Osteoblast (primary cell): Measurements from ENCODE around the gene FAF2. TPM values are rescaled to one million over a fixed set of nuclear protein-coding genes. Genes with fewer than 3 reads are reported as not detected.

ENCODE experiments used
- DNase-seq: peaks from one replicate; pipeline ENCODE4 v3.0.0; 2011; ENCODE audit warnings: low spot score, mixed read lengths; ENCODE audit not compliant: insufficient read length; ENCODE audit errors: missing footprints
- H2AFZ ChIP-seq: 2 replicates; pipeline ENCODE4 v1.6.0; 2011; ENCODE audit warnings: mild to moderate bottlenecking, low read length
- H3K27ac ChIP-seq: 2 replicates; pipeline ENCODE4 v1.5.1; 2011; ENCODE audit warnings: mild to moderate bottlenecking, low read depth, low read length, moderate library complexity
- H3K27me3 ChIP-seq: 2 replicates; pipeline ENCODE4 v1.6.0; 2012; ENCODE audit warnings: mild to moderate bottlenecking, control low read depth, inconsistent platforms, low read length, moderate library complexity; ENCODE audit not compliant: insufficient read depth
- H3K36me3 ChIP-seq: 2 replicates; pipeline ENCODE4 v1.5.1; 2011; ENCODE audit warnings: mild to moderate bottlenecking, low read length, control low read depth, moderate library complexity; ENCODE audit not compliant: insufficient read depth
- H3K4me1 ChIP-seq: 2 replicates; pipeline ENCODE4 v1.5.1; 2011; ENCODE audit warnings: mild to moderate bottlenecking, low read length, control low read depth, moderate library complexity; ENCODE audit not compliant: insufficient read depth
- H3K4me2 ChIP-seq: 2 replicates; pipeline ENCODE4 v1.6.0; 2011; ENCODE audit warnings: mild to moderate bottlenecking, low read length; ENCODE audit not compliant: insufficient read depth
- H3K4me3 ChIP-seq: fragments of 200-600 bp; sonication (generic); 3 replicates; pipeline ENCODE4 v1.5.1; 2012; ENCODE audit warnings: mild to moderate bottlenecking, low read length, inconsistent platforms; ENCODE audit not compliant: insufficient read depth
- H3K79me2 ChIP-seq: 2 replicates; pipeline ENCODE4 v1.6.0; 2012; ENCODE audit warnings: mild to moderate bottlenecking, low read length, control low read depth, inconsistent platforms; ENCODE audit not compliant: insufficient read depth
- H3K9me3 ChIP-seq: 2 replicates; pipeline ENCODE4 v1.5.1; 2011; ENCODE audit warnings: low read depth, low read length, control low read depth
- H4K20me1 ChIP-seq: 2 replicates; pipeline ENCODE4 v1.6.0; 2012; ENCODE audit warnings: mild to moderate bottlenecking, low read length, control low read depth; ENCODE audit not compliant: insufficient read depth
- small RNA-seq: library from RNA; depleted of rRNA; stranded (forward); fragments of <200 nt; gene quantifications from one replicate; pipeline ENCODE3, GENCODE V24; 2012
- total RNA-seq: library from RNA; depleted of rRNA; stranded (reverse); fragments of >200 nt; gene quantifications from 2 replicates; pipeline ENCODE4 v1.2.3, GENCODE V29; 2012
- TF ChIP-seq, protein P1 (sequence below): IDR thresholded peaks from 2 replicates; pipeline ENCODE4 v1.5.1; 2011; ENCODE audit warnings: mild to moderate bottlenecking, low read depth, low read length, moderate library complexity; ENCODE audit errors: extremely low read depth

FAF2 gene
- total RNA-seq, 1 donor: 40.2 TPM

DNA sequence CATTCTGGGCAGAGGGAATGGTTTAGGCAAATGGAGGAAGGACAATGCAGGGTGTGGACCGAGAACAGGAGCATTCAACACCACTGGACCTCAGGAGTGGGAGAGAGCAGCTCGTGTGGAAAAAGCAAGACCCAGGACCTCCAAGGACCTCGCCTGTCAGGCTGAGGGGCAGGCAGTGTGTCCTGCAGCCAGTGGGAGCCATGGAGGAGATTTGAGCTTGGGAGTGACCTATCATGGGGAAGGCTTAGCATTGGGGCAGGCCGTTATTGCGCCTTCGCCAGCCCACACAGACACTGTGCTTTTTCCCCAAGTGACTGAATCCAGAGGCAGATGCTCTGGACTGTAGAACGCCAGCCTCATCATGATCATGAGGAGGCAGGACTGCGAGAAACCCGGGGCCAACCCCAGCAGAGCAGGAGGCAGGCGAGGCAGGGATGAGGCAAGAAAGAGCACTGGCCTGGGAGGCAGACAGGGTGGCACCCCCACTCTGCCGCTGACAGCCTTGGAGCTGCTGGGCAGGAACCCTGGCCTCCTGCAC, 104.2 kb downstream of the FAF2 start:
- Histone ChIP-seq H3K9me3 (no peaks in the 10 kb centered on the region), H3K4me2 (no peak overlapping the region), H3K79me2 (no peaks in the 10 kb centered on the region), H3K27me3 (no peaks in the 10 kb centered on the region), H4K20me1 (no peaks in the 10 kb centered on the region), H3K4me1 (no peaks in the 10 kb centered on the region), H3K27ac (no peak overlapping the region), H3K36me3 (no peaks in the 10 kb centered on the region), H2AFZ (no peak overlapping the region), H3K4me3 (no peak overlapping the region)
- TF ChIP-seq, protein P1, sequence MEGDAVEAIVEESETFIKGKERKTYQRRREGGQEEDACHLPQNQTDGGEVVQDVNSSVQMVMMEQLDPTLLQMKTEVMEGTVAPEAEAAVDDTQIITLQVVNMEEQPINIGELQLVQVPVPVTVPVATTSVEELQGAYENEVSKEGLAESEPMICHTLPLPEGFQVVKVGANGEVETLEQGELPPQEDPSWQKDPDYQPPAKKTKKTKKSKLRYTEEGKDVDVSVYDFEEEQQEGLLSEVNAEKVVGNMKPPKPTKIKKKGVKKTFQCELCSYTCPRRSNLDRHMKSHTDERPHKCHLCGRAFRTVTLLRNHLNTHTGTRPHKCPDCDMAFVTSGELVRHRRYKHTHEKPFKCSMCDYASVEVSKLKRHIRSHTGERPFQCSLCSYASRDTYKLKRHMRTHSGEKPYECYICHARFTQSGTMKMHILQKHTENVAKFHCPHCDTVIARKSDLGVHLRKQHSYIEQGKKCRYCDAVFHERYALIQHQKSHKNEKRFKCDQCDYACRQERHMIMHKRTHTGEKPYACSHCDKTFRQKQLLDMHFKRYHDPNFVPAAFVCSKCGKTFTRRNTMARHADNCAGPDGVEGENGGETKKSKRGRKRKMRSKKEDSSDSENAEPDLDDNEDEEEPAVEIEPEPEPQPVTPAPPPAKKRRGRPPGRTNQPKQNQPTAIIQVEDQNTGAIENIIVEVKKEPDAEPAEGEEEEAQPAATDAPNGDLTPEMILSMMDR: no peak
- no peak for DNase-seq

GRCh38 chr5:176553260-176554085, 105.3 kb downstream of the FAF2 start:
- no peak overlapping the region for H3K27ac ChIP-seq
- H3K4me3 ChIP-seq: no peak overlapping the region
- no peak for DNase-seq
- no peaks in the 10 kb centered on the region for H3K36me3 ChIP-seq
- H2AFZ ChIP-seq: no peak overlapping the region
- H3K27me3 ChIP-seq: no peaks in the 10 kb centered on the region
- H4K20me1 ChIP-seq: no peaks in the 10 kb centered on the region
- H3K4me1 ChIP-seq: no peaks in the 10 kb centered on the region
- no peaks in the 10 kb centered on the region for H3K79me2 ChIP-seq
- no peaks in the 10 kb centered on the region for H3K9me3 ChIP-seq
- no peak overlapping the region for H3K4me2 ChIP-seq
- TF ChIP-seq, protein P1: no peak

- no peaks in the 10 kb centered on the region for H3K36me3 ChIP-seq
- no peaks in the 10 kb centered on the region for H3K9me3 ChIP-seq
- no peaks in the 10 kb centered on the region for H3K4me1 ChIP-seq
- H3K27ac ChIP-seq: no peak overlapping the region
- no peak for DNase-seq
- H3K4me3 ChIP-seq: no peak overlapping the region
- no peak overlapping the region for H3K4me2 ChIP-seq
- no peaks in the 10 kb centered on the region for H3K79me2 ChIP-seq
- no peak overlapping the region for H2AFZ ChIP-seq
- H4K20me1 ChIP-seq: no peaks in the 10 kb centered on the region
- peaks cover 6% of the 10 kb centered on the region for H3K27me3 ChIP-seq
- TF ChIP-seq, protein P1: no peak
Measured at GRCh38 chr5:176557846-176558245, 109.7 kb downstream of the FAF2 start.

Small RNA genes lying within 50 kb of the gene (small RNA-seq; reads per million reads assigned to genes)
- gene AC010297.1 (not detected), gene RF00019 (not detected), gene RN7SL684P (not detected)

Other genes starting within 250 kb of the FAF2 start
- gene SIMC1, start 210.0 kb upstream of the FAF2 start, total RNA-seq: 5.1 and 8.8 TPM in 2 replicates
- 61.9 and 69.5 TPM in 2 replicates for gene KIAA1191, start 86.6 kb upstream of the FAF2 start, total RNA-seq
- 8.3 and 14.1 TPM in 2 replicates for gene ARL10, start 82.9 kb upstream of the FAF2 start, total RNA-seq
- gene NOP16, start 59.8 kb upstream of the FAF2 start, total RNA-seq: 7.1 and 8.0 TPM in 2 replicates
- gene HIGD2A, start 59.6 kb upstream of the FAF2 start, total RNA-seq: 31.5 and 34.7 TPM in 2 replicates
- gene CLTB, start 31.8 kb upstream of the FAF2 start, total RNA-seq: 61.3 and 63.0 TPM in 2 replicates
- gene RNF44, start 89.0 kb downstream of the FAF2 start, total RNA-seq: 5.4 and 6.2 TPM in 2 replicates
- under 0.01 TPM in 1 of 2 replicates, not detected in the other for gene CDHR2, start 101.0 kb downstream of the FAF2 start, total RNA-seq
- gene GPRIN1, start 161.8 kb downstream of the FAF2 start, total RNA-seq: 1.8 TPM in 2 replicates
- gene SNCB, start 182.1 kb downstream of the FAF2 start, total RNA-seq: not detected in 2 replicates
- gene EIF4E1B, start 182.3 kb downstream of the FAF2 start, total RNA-seq: not detected in 2 replicates
- 26.1 and 33.6 TPM in 2 replicates for gene TSPAN17, start 199.1 kb downstream of the FAF2 start, total RNA-seq